SK-N-SH (cell line): ENCODE measurements around the gene FLRT2. TPM values are rescaled to one million over a fixed set of nuclear protein-coding genes. Genes with fewer than 3 reads are reported as not detected.

ENCODE experiments used
- CTCF ChIA-PET: fragments of 300-600, 350-600 bp; formaldehyde crosslinking; extraction: SDS; loops from one replicate; lab custom pipeline; 2021; lab: Yijun Ruan, JAX
- POLR2A ChIA-PET: fragments of 350-600 bp; sonication (Branson Sonifier 250); formaldehyde crosslinking; extraction: SDS; loops from one replicate; lab custom pipeline; 2020; ENCODE audit warnings: antibody characterized with exemption, inconsistent platforms; lab: Yijun Ruan, JAX
- DNase-seq: peaks from one replicate; pipeline ENCODE4 v3.0.0; 2012
- H2AFZ ChIP-seq: fragments of 200-600 bp; sonication (generic); 2 replicates; pipeline ENCODE4 v1.8.1; 2016; ENCODE audit warnings: antibody characterized with exemption, mild to moderate bottlenecking, low read depth
- H3F3A ChIP-seq: fragments of 200-600 bp; sonication (generic); replicated peaks from 2 replicates; pipeline ENCODE3; 2016; ENCODE audit warnings: antibody characterized with exemption, mild to moderate bottlenecking; ENCODE audit not compliant: insufficient read depth
- H3K27ac ChIP-seq, 2 experiments: fragments of 200-500 bp in 1 of 2; fragments of 200-600 bp in 1 of 2; sonication (Bioruptor generic) in 1 of 2; sonication (generic), shearing (Covaris generic) in 1 of 2; 2 replicates each; pipeline versions ENCODE4 v1.5.1 to v1.6.1; 2014 to 2016; ENCODE audit warnings: low read depth in 2 of 2, inconsistent platforms in 1 of 2, low read length in 1 of 2, mild to moderate bottlenecking in 1 of 2, mixed read lengths in 1 of 2
- H3K27me3 ChIP-seq: fragments of 200-600 bp; sonication (generic), shearing (Covaris generic); 2 replicates; pipeline ENCODE4 v1.6.1; 2016; ENCODE audit warnings: mixed run types; ENCODE audit not compliant: insufficient read depth
- H3K36me3 ChIP-seq, 2 experiments: fragments of 200-500 bp in 1 of 2; fragments of 200-600 bp in 1 of 2; sonication (Bioruptor generic) in 1 of 2; sonication (generic) in 1 of 2; replicated peaks in 1 of 2; 2 replicates each; pipeline versions ENCODE3 to v1.5.1; 2014 to 2016; ENCODE audit warnings: low read length in 1 of 2, mild to moderate bottlenecking in 1 of 2; ENCODE audit not compliant: insufficient read depth in 2 of 2, control insufficient read depth in 1 of 2
- H3K4me1 ChIP-seq, 2 experiments: fragments of 200-500 bp in 1 of 2; fragments of 200-600 bp in 1 of 2; sonication (Bioruptor generic) in 1 of 2; sonication (generic), shearing (Covaris generic) in 1 of 2; 2 replicates each; pipeline versions ENCODE4 v1.5.1 to v1.6.1; 2014 to 2016; ENCODE audit warnings: low read depth in 1 of 2, low read length in 1 of 2, mixed run types in 1 of 2; ENCODE audit not compliant: insufficient read depth in 2 of 2, control insufficient read depth in 1 of 2
- H3K4me2 ChIP-seq: fragments of 200-600 bp; sonication (generic), shearing (Covaris generic); 2 replicates; pipeline ENCODE4 v1.6.1; 2017; ENCODE audit warnings: mixed run types
- H3K4me3 ChIP-seq, 2 experiments: fragments of 200-500 bp in 1 of 2; fragments of 200-600 bp in 1 of 2; sonication (Bioruptor generic) in 1 of 2; sonication (generic), shearing (Covaris generic) in 1 of 2; 2 replicates each; pipeline versions ENCODE4 v1.5.1 to v1.8.1; 2014 to 2016; ENCODE audit warnings: low read depth in 2 of 2, inconsistent platforms in 1 of 2, low read length in 1 of 2, mild to moderate bottlenecking in 1 of 2, mixed read lengths in 1 of 2, moderate library complexity in 1 of 2
- H3K79me2 ChIP-seq: fragments of 200-600 bp; sonication (generic); 2 replicates; pipeline ENCODE4 v1.8.1; 2017; ENCODE audit warnings: mild to moderate bottlenecking; ENCODE audit not compliant: insufficient read depth
- H3K9ac ChIP-seq: fragments of 200-600 bp; sonication (generic); 2 replicates; pipeline ENCODE4 v1.6.1; 2017; ENCODE audit warnings: mixed run types
- H3K9me2 ChIP-seq: fragments of 200-600 bp; sonication (generic); 2 replicates; pipeline ENCODE4 v1.6.1; 2017; ENCODE audit warnings: mixed run types
- H3K9me3 ChIP-seq: fragments of 200-600 bp; sonication (generic); 2 replicates; pipeline ENCODE4 v1.6.1; 2017; ENCODE audit warnings: mixed run types, mild to moderate bottlenecking, moderate library complexity
- H4K20me1 ChIP-seq: fragments of 200-600 bp; sonication (generic); 2 replicates; pipeline ENCODE4 v1.6.1; 2017; ENCODE audit warnings: mild to moderate bottlenecking, mixed run types; ENCODE audit not compliant: insufficient read depth
- CTCF ChIP-seq: fragments of 200-600 bp; sonication (generic); IDR thresholded peaks from 2 replicates; pipeline ENCODE4 v1.6.1; 2017; ENCODE audit warnings: antibody characterized with exemption, mild to moderate bottlenecking, moderate library complexity
- ELF1 ChIP-seq: IDR thresholded peaks from 2 replicates; pipeline ENCODE4 v1.4.0; 2012
- FOSL2 ChIP-seq: IDR thresholded peaks from 2 replicates; pipeline ENCODE4 v1.4.0; 2012; ENCODE audit warnings: low read depth, mild to moderate bottlenecking, moderate library complexity, borderline replicate concordance
- FOXM1 ChIP-seq: IDR thresholded peaks from 2 replicates; pipeline ENCODE4 v1.4.0; 2012; ENCODE audit warnings: low read depth, mild to moderate bottlenecking
- GATA2 ChIP-seq: sonication (generic); formaldehyde crosslinking; IDR thresholded peaks from 2 replicates; pipeline ENCODE4 v1.5.0; 2020; ENCODE audit warnings: mild to moderate bottlenecking, missing genetic modification reagents
- JUND ChIP-seq: IDR thresholded peaks from 2 replicates; pipeline ENCODE4 v1.4.0; 2012
- NRF1 ChIP-seq: IDR thresholded peaks from 2 replicates; pipeline ENCODE4 v1.6.1; 2012; ENCODE audit warnings: low read depth, mild to moderate bottlenecking, low read length
- PBX3 ChIP-seq: IDR thresholded peaks from 2 replicates; pipeline ENCODE4; 2012
- POLR2AphosphoS5 ChIP-seq: IDR thresholded peaks from 2 replicates; pipeline ENCODE4 v1.6.1; 2012; ENCODE audit warnings: low read depth, low read length
- RCOR1 ChIP-seq: fragments of 150-350 bp; IDR thresholded peaks from 2 replicates; pipeline ENCODE4 v1.6.1; 2017; ENCODE audit warnings: antibody characterized with exemption, low read length
- REST ChIP-seq: IDR thresholded peaks from 2 replicates; pipeline ENCODE4 v1.6.1; 2012; ENCODE audit warnings: mild to moderate bottlenecking, low read depth, low read length, moderate library complexity
- RFX5 ChIP-seq: IDR thresholded peaks from 2 replicates; pipeline ENCODE4 v1.6.1; 2012; ENCODE audit warnings: mild to moderate bottlenecking, improper control_type of control experiment, low read length
- RXRA ChIP-seq: IDR thresholded peaks from 2 replicates; pipeline ENCODE4 v1.4.0; 2012; ENCODE audit warnings: low read depth, mild to moderate bottlenecking, borderline replicate concordance
- SMC3 ChIP-seq: IDR thresholded peaks from 2 replicates; pipeline ENCODE4 v1.6.1; 2012; ENCODE audit warnings: low read depth, low read length, improper control_type of control experiment
- TCF12 ChIP-seq: IDR thresholded peaks from 2 replicates; pipeline ENCODE4 v1.4.0; 2012
- TEAD4 ChIP-seq: IDR thresholded peaks from 2 replicates; pipeline ENCODE4 v1.4.0; 2012; ENCODE audit warnings: mild to moderate bottlenecking, borderline replicate concordance; ENCODE audit not compliant: insufficient read depth
- USF1 ChIP-seq: IDR thresholded peaks from 2 replicates; pipeline ENCODE4 v1.4.0; 2012; ENCODE audit warnings: low read depth, borderline replicate concordance
- WGBS: methylation state at CpG from one replicate; pipeline ENCODE4 v1.1.6; 2017; ENCODE audit warnings: low lambda C conversion rate; 5-methylcytosine and 5-hydroxymethylcytosine counted together
- polyA plus RNA-seq, 3 experiments: library from polyadenylated mRNA; depleted of rRNA; stranded (reverse); fragments of >200 nt; gene quantifications; 2 replicates each; pipeline ENCODE4 v1.2.3, GENCODE V29; 2012

The FLRT2 gene
- polyA plus RNA-seq, 1 of the 3 experiments (the other 2 are of a cell fraction) = 10.8 TPM

GRCh38 chr14:85619851-85620250, 89.9 kb downstream of the FLRT2 start:
- Histone ChIP-seq H3K4me3 (no peak overlapping the region), H2AFZ (no peak overlapping the region), H3F3A (no peaks in the 10 kb centered on the region), H3K27me3 (no peaks in the 10 kb centered on the region), H3K4me2 (no peak overlapping the region), H3K27ac (no peak overlapping the region), H3K79me2 (peaks cover 8% of the 10 kb centered on the region; the same call in 1 of the 2 replicates), H3K9me3 (no peaks in the 10 kb centered on the region), H3K4me1 (peaks cover 0 to 8% of the 10 kb centered on the region in 2 experiments; a peak in 1 of 4 replicates), H4K20me1 (no peaks in the 10 kb centered on the region), H3K9ac (no peak overlapping the region), H3K36me3 (peaks cover 19 to 24% of the 10 kb centered on the region in 2 experiments), H3K9me2 (no peaks in the 10 kb centered on the region)
- TF ChIP-seq TEAD4 (no peak), USF1 (no peak), RXRA (no peak), REST (no peak), GATA2 (CRISPR knock-in tag) (no peak), TCF12 (no peak), FOSL2 (no peak), FOXM1 (no peak), POLR2AphosphoS5 (no peak), RFX5 (no peak), CTCF (no peak), RCOR1 (no peak), ELF1 (no peak), PBX3 (no peak), SMC3 (no peak), NRF1 (no peak), JUND (no peak)
- DNase-seq = no peak
- POLR2A ChIA-PET = no interaction called here
- CTCF ChIA-PET = no interaction called here
- 43% methylated on average over 6 of the region's 6 CpGs for WGBS
